Measurements from ENCODE around the gene KCNMA1.

DNA sequence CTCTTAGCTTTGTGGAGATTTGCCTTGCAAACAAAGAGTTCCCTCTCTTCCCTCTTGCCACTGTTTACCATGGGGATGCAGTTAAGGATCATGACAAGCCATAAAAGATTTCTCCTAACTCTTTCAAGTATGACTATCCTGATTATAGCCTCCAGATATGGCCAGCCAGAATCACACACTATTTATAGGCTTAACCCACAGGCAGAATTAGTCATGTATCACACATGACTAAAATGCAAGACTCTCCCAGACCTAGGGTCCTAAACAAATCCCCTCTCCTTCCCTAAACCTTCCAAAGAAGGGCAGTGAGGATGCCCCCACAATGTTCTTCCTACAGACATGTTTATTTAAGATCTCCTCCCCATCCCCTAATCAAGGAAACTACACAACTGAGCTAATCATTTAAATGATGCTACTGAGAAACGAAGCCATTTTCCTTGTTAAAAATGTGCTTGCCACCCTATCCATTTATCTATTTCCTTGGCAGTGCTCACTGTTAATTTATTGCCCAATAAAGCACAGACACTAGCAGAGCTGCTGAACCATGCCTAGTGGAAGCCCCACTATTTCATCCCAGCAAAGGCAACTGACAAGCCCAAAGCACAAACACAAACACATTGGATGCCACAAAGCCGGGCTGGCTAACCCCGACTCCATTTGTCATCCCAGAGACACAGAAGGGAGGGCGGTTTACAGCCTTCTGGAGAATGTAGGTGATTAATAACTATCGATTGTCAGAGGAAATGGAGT lies 363.4 kb downstream of the KCNMA1 start:
- TF ChIP-seq POLR2AphosphoS5 (IDR thresholded peaks at IDR 0.05) (no peak), POLR2A (IDR thresholded peaks at IDR 0.05) (no peak)
- TF ChIP-seq, protein P1, sequence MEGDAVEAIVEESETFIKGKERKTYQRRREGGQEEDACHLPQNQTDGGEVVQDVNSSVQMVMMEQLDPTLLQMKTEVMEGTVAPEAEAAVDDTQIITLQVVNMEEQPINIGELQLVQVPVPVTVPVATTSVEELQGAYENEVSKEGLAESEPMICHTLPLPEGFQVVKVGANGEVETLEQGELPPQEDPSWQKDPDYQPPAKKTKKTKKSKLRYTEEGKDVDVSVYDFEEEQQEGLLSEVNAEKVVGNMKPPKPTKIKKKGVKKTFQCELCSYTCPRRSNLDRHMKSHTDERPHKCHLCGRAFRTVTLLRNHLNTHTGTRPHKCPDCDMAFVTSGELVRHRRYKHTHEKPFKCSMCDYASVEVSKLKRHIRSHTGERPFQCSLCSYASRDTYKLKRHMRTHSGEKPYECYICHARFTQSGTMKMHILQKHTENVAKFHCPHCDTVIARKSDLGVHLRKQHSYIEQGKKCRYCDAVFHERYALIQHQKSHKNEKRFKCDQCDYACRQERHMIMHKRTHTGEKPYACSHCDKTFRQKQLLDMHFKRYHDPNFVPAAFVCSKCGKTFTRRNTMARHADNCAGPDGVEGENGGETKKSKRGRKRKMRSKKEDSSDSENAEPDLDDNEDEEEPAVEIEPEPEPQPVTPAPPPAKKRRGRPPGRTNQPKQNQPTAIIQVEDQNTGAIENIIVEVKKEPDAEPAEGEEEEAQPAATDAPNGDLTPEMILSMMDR (IDR thresholded peaks at IDR 0.05 in 8 of 11, conservative IDR thresholded peaks at IDR 0.05 in 3 of 11) = no peak
